Jurkat, Clone E6-1 (cell line): Measurements from ENCODE around the gene FUCA2.
"Not testable (repeated sequence)": the region's sequence is repeated elsewhere in the genome, so short reads cannot be mapped to it uniquely, and the experiment has no call there.

Experiments
- DNase-seq: peaks from one replicate; pipeline ENCODE4 v3.0.0-alpha.2; 2011; ENCODE audit warnings: low read depth, low spot score
- H3K4me3 ChIP-seq: 2 replicates; pipeline ENCODE4 v1.5.1; 2011; ENCODE audit warnings: mild to moderate bottlenecking, low read length, control low read depth, moderate library complexity

FUCA2 gene

DNA sequence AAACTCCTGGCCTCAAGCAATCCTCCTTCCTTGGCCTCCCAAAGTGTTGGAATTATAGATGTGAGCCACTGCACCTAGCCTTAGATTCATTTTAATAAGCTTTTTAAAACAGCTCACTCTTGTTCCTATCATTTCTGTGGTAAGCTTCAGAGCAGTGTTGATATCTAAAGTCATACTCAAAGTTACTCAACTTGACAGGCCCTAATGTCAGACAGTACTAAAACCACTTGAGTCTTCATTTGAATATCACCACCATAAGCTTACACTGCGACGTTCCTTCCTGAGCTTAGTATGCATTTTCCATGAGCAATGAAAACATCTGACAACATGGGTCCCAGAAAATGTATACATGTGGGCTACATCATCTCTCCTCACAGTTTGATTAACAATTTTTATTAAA is 6.0 kb downstream of the FUCA2 start:
- DNase-seq: no peak

DNA sequence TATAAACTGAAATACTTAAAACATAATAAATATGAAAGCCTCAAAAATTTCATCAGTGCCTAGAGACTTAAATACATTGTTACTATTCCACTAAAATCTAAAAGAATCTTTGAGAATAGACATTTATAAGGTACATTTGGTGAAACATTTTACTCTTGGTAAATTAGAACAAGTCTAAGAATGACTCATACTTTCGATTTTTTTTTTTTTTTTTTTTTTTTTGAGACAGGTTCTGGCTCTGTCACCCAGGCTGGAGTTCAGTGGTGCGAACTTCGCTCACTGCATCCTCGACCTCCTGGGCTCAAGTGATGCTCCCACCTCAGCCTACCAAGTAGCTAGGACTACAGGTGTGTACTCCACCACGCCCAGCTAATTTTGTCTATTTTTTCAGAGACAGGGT is 6.4 kb downstream of the FUCA2 start:
- no peak overlapping the region for H3K4me3 ChIP-seq
- no peak for DNase-seq

More for the DNA sequence above, 6.0 kb downstream of the FUCA2 start:
- no peak overlapping the region for H3K4me3 ChIP-seq

DNA sequence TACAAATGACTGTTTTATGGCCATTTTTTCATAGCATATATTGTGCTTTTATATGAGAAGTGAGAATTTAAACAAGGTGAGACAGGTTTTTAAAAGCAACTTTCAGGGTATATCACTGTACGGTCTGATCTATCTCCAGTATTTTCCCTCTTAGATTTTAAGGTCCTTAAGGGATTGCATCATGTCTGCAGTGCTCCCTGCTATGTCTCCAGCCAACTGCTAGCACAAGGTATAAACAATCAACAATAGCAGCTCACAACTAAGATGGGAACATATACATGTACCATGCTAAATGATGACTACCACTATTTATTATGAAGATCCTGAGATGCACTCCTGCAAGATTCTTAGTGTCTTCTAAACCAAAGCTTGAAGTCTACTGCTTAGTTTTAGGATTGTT is 7.2 kb downstream of the FUCA2 start:
- DNase-seq: no peak
- H3K4me3 ChIP-seq: no peak overlapping the region

DNA sequence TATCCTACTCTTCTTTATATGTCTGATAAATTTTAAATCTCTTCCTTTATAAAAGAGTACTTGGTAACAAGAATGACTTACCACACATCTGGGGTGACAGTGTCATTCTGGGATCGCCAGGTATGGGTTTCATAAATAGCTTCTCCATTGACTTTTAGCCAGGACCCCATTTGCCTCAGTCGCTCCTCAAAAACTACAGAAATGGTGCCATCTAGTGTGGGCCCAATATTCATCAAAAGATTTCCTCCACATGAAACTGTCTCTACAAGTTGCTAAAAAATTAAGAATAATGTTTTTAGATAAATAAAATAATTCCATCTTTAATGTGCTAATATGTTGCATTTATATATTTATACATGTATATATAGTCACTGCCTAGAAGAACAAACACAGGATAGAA is 9.7 kb downstream of the FUCA2 start:
- no peak overlapping the region for H3K4me3 ChIP-seq
- no peak for DNase-seq

DNA sequence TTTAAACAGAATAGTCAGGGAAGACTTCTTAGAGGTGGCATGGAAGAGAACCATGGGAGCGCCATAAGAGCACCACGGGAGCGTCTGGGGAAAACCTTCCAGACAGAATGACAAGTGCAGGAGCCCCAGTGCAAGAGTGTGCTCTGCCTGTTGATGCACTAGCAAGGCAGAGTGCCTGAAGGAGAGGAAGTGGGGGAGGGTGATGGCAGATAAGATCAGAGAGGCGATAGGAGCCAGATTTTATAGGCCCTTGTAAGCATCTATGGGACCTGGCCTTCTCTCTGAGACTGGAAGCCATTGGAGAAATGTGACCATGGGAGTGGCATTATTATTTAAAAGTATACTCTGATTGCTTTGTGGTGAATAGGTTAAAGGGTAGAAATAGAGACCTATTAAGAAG is 13.1 kb downstream of the FUCA2 start:
- H3K4me3 ChIP-seq: no peak overlapping the region
- peak; percentile 43 for DNase-seq

DNA sequence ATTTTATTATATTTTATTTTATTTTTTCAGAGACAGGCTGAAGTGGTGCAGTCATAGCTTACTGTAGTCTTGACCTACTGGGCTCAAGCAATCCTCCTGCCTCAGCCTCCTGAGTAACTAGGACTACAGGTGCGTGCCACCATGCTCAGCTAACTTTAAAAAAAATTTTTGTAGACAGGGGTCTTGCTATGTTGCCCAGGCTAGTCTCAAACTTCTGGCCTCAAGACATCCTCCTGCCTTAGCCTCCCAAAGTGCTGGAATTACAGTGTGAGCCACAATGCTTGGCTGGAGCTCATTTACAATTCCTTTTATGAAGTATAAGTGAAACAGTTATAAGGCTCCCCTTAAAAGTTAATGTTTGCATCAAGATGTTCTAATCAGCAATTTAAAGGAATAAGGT is 14.5 kb downstream of the FUCA2 start:
- no peak overlapping the region for H3K4me3 ChIP-seq
- DNase-seq: no peak

DNA sequence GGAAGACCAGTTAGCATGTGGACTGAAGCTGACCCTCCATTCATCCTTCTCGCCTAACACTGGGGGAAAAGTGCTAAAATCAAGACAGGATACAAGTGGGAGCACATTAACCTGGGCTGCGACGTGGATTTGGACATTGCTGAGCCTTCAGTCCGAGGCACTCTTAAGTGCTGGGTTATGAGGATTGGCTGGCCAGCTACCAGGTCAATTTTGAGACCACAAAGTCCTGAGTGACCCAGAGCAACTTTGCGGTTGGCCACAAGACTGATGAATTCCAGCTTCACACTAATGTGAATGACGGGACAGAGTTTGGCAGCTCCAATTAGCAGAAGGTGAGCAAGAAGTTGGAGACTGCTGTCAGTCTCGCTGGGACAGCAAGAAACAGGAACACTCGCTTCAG is 20.7 kb downstream of the FUCA2 start:
- H3K4me3 ChIP-seq: no peak overlapping the region

DNA sequence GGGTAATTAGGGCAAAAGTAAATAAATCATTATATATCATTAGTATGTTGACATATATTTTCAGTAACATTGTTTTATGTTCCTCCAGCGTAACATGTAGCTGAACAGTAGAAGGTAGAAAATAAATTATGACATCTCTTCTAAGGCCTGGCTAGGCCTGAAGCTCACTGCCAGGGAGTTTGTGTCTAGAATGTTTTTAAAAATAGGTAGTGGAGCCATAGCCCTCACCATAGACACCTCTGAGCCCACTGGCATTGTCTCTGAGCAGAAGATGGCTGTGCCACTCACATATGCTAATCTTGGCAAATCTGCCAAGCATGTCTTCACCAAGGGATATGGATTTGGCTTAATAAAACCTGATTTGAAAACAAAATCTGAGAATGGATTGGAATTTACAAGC is 21.3 kb downstream of the FUCA2 start:
- no peak for DNase-seq
- no peak overlapping the region for H3K4me3 ChIP-seq

More for the DNA sequence above, 20.7 kb downstream of the FUCA2 start:
- DNase-seq: no peak

DNA sequence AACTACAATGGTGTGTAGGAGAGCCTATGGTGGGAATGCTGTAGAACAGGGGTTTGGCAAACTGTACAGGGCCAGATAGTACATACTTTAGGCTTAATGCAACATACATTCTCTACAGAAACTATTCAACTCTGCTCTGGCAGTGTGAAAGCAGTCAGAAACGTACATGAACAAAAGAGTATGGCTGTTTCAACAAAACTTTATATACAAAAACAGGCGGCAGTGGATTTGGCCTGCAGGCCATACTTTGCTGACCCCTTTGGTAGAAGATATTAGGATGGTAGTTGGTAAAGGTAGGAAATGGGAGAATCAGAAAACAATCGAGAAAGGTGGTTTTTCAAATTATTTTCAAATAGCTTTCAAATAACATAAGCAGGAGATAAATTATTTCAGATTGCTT is 24.8 kb downstream of the FUCA2 start:
- DNase-seq: no peak
- H3K4me3 ChIP-seq: no peak overlapping the region

DNA sequence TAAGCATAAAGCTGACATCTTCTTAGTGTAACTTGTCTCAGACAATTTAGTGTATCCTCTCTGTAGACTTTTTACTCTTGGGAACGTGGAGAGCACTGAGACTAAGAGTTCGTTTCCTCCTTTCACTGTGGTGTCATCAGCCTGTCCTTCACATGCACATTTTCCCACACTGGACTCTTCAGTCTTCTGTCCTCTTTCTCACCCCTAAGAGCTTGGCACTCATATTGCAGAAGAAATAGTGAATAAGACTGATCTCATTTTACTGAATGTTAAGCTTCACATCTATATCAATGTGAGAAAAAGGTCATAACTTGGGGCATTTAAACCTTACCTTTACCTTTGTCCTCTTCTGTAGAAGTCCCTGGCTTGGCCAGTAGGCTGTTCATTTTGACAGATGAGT is 25.6 kb downstream of the FUCA2 start:
- no peak for DNase-seq
- no peak overlapping the region for H3K4me3 ChIP-seq

DNA sequence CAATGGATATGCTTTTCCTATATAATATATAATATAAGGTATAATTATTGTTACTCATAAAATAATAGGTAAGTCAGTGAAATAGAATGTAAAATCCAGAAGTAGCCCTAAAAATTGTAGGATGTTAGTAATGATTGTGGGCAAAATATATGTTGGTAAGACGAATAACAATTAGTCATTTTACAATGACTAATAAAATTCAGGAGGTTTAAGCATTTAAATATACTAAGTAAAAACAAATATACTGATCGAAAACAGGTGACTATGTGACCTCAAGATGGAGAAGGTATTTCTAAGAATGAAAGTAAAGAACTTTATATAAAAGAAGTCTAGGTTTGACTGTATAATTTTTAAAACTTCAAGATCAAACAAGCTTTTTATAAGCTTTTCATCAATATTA is 28.9 kb downstream of the FUCA2 start:
- no peak for DNase-seq
- no peak overlapping the region for H3K4me3 ChIP-seq

DNA sequence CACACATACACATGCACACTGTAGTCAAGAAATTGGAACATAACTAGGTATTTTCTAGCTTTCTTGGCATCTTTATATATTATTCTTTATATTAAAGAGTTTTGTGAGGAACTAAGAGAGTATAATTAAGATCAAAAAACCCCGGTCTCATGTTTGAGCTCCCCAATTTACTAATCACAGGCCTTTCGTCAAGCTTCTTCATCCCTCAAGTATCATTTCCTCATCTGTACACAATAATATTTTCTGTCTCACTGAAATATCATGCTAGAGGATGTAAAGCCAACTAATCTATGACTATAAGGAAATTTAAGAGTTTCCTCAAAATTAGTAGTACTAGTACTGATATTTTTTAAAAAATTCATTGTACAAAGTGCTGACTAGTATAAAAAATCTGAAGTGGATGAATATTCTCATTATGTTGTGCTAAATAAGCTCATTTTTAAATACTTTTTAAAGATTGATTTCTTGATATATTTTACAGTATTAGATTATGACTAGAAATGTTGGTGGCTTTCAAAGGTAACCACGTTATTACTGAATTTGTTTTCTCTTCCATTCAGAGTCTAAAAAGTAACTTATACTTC is 32.9 kb downstream of the FUCA2 start:
- no peak for DNase-seq
- no peak overlapping the region for H3K4me3 ChIP-seq

DNA sequence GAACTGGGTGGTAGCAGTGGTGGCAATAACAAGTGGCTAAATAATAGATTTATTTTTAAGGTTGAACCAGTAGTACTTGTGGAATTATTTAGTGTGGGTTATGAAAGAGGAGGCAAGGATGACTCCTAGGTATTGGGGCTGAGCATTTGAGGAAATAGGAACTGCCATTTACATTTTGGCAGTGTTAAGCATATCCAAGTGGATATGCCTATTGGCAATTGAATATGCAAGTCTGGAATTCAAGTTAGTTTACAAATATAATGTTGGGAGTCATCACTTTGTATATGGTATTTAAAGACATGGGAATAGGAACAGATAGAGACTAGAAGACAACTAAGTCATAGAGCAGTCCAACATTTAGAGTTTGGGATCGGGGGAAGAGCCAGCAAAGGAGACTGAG is 35.0 kb downstream of the FUCA2 start:
- DNase-seq: no peak
- H3K4me3 ChIP-seq: no peak overlapping the region

DNA sequence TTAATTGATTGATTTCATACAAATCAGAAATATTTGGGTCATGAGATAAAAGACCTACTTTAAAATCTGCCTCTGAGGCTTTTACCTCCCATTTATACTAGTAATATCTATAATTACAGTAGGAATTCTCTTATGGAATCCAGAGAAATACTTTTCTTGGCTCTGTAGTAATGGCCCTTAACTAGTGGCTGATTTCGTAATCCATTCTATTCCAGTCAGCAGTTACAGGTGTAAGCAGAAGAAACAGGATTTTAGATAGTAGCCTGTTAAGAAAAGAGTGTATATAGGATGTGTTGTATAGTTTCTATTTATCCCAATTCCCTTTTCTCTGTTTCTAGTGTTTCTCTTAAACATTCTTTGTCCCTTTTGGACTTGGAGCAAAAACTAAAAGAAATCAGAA is 39.7 kb downstream of the FUCA2 start:
- DNase-seq: no peak
- no peak overlapping the region for H3K4me3 ChIP-seq

DNA sequence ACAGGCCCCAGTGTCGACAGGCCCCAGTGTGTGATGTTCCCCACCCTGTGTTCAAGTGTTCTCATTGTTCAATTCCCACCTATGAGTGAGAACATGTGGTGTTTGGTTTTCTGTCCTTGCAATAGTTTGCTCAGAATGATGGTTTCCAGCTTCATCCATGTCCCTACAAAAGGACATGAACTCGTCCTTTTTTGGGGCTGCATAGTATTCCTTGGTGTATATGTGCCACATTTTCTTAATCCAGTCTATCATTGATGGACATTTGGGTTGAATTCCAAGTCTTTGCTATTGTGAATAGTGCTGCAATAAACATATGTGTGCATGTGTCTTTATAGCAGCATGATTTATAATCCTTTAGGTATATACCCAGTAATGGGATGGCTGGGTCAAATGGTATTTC is 42.7 kb downstream of the FUCA2 start:
- H3K4me3 ChIP-seq: not testable (repeated sequence)

DNA sequence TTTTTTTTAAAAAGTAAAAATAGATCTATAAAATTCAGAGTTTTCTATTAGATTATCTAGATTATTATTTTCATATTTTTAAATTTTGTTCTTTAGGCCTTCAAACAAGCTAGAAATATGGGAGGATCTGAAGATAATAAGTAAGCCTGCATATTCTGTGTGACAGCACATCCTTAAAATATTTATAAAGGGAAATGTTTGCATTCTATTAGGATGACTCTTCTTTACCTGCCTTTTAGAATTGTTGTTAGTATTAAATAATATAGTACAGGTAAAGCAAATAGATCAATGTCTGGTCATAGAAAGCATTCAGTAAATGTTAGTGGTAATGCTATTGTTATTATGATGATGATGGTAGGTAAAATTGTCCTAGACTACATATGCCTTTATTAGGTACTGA is 43.5 kb downstream of the FUCA2 start:
- H3K4me3 ChIP-seq: no peak overlapping the region
- no peak for DNase-seq

More for the DNA sequence above, 42.7 kb downstream of the FUCA2 start:
- DNase-seq: not testable (repeated sequence)

DNA sequence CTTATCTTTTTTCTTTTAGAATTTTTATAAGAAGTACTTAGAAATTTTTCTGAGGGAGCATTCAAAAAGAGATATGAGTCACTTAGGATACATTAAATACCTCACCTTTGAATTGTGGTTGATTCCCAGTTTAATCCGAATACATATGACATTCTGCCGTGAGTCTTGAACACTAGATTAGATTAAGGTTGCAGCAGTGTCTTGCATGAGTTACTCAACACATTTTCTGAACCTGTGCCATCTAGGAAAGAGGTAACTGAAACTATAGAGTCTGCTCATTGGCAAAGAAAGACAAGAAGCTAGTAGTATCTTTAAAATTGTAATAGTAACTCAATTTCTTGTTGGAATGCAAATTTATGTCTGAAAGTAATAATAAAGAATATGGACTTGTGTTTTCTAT is 46.0 kb downstream of the FUCA2 start:
- no peak for DNase-seq

DNA sequence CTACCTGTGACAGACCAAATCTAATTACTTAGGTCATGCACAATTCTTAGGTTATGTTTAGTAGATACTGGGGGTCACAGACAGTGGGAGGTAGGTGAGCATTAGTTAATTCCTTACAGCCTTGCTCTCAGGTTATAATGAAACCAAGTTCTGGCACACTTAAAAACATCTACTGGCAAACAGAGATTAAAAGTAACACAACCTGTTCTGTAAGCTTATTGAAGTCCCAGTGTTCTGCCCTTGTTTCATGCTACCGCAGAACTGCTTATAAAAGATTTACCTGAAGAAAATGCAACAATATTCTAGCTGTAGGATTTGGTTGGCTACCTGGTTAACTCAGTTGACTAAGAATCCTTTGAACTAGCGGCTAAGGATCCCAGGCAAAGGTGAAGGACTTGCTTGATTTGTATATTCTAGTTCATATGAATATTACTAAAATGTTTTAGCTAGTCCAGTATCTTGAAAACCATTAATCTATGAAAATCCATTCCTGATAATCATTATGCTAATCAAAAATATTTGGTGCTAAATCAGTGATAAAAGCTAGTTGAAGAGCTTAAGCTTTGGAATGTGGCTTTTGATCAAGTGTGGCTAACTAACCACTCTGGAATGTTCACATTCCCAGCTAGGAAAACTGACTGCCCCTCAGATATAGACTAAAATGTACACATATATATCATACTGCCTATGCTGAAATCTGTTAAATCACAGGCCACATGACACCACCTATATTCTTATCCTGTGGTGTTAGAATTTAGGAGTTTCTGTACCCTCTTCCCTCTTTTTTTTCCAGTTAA is 53.8 kb downstream of the FUCA2 start:
- no peak for DNase-seq
- H3K4me3 ChIP-seq: no peak overlapping the region

More for the DNA sequence above, 46.0 kb downstream of the FUCA2 start:
- no peak overlapping the region for H3K4me3 ChIP-seq

DNA sequence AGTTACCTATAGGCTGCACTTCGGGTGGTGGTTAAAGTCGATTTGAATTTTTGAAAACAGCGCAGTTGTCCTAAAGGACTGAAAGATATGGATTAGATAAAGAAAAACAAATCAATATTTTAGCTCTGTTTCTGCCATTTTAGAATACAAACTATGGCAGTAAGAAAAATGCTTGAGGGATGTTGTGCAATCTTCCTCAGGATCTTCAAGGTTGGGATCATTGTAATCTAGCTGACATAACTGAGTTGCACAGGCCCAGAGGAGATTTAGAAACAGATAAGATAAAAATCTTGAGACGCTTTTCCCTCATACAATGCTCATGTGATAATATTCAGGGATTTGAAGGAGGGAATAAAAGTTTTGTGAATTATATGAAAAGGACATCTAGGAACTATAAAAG is 60.0 kb downstream of the FUCA2 start:
- no peak for DNase-seq
- H3K4me3 ChIP-seq: peak overlapping the region; percentile 99

DNA sequence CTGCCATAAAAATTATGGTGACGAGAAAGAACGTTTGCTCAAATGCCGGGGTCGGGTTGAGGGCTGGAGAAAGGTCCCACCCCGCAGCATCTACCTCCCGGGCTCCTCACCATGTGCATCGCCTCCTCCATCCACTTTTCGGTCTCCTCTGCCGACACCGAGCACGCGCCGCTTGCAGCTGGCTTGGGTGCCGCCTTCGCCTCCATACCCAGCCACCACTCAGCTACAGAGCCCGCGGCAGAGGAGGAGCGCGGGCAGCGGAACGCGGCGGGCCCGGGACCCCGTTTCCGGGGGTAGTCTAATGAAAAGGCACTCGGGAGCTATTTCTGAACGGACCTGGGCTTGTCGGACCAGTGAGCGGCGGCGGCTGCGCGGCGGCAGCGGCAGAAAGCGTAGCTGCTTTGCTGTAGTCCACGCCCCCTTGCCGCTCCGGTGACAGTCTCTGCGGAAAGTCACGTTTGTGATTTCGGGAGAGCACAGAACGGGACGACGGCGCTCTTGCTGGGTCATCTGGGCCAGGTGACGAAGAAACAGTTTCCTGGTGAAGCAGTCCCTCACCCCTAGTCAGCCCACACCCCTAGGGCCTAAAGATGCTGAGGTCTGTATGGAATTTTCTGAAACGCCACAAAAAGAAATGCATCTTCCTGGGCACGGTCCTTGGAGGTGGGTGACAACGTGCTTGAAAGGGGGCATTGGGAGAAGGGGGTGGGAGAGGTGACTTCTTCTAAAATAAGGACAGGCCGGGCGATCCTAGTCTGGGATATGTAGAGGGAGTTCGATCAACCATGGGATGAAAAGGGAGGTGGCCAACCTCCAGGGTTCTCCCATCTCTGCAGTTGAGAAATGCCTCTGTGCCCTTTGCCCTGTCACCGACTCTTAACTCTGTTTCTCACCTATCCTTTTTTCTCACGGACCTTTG is 60.8 kb downstream of the FUCA2 start, which contains the start of the genes ADAT2 and PEX3:
ADAT2 (minus strand) TSS at position 243 of the 919 bp plus-strand sequence; CDS start at position 206, 37 bp downstream.
PEX3 (plus strand) TSS at position 353 of the 919 bp plus-strand sequence; CDS start at position 591, 238 bp downstream.
- DNase-seq: peak; percentile 93

More for the DNA sequence above, 60.8 kb downstream of the FUCA2 start, which contains the start of the genes ADAT2 and PEX3:
- peak within 1 kb of the TSS; percentile 99 for H3K4me3 ChIP-seq
